ENCODE measurements around the gene CCDC27. TPM values are rescaled to one million over a fixed set of nuclear protein-coding genes. Genes with fewer than 3 reads are reported as not detected.

The CCDC27 gene
- total RNA-seq, 1 experiment from 2014 or later: 0.13 TPM

DNA sequence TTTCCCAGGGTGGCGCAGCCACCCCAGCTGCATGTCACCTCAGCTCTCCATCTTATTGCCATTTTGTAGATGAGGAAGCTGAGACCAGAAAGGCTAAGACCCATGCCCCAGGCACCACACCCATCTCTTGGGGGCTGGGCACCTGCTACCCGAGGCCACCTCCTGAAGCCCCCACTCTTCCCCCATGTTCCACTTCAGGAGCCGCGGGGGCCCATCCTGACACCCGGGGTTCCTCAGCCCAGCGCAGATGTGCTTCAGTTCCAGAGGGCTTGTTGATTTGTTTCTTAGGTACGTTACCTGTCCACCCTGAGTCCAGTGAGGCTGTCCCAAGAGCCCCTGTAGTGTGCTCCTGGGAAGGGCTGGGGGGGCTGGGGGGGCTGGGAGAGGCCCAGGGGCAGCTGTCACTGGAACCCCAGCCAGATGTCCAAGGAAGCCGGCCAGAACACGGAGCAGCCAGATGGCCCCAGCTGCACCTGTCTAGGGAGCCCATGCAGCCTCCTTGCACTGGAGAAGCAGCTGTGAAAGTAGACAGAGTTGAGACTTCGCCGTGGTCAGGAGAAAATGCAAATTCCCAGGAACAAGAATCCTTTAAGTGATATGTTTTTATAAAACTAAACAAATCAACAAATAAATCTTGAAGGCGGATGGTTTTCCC, 17.1 kb upstream of the CCDC27 start:
- ChIA-PET CTCF (interaction anchor here (0.6 to 1.6 kb wide), 2 partner anchors 11 to 17 kb away, joined by 4 to 8 read pairs; no protein-coding TSS in a partner anchor), POLR2A (no interaction called here)
- H3K9me3 Mint-ChIP-seq: no peaks in the 10 kb centered on the region

DNA sequence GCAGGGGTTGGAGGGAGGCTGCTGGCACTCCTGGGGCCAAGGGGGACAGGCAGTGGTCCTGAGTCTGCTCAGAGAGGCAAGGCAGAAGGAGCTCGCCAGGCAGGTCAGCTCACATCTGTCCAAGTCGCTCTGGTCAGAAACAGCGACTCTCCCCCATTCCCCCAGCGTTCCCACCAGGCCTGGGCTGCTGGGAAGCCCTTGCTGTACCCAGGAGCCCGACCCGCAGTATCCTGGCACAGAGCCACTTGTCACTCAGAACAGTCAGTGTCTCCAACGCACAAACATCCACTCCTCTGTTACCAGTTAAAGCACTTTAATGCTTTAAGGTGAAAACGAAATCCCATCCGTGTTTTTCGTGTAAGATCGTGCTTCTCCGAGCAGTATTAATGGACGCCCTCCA, 16.6 kb upstream of the CCDC27 start:
- Mint-ChIP-seq H3K4me3 (no peak overlapping the region), H3K27me3 (ENCODE audit: low read depth) (no peaks in the 10 kb centered on the region), H3K9me3 (no peaks in the 10 kb centered on the region), H3K27ac (no peak overlapping the region; the same call in 1 of the 2 replicates), H3K4me1 (peaks cover 10% of the 10 kb centered on the region; the same call in 1 of the 2 replicates), H3K36me3 (peaks cover 19% of the 10 kb centered on the region)
- no peak for ATAC-seq
- ChIA-PET POLR2A (no interaction called here), CTCF (interaction anchor here (1.6 kb wide), 1 partner anchor 11 kb away, joined by 8 read pairs; no protein-coding TSS in a partner anchor)
- DNase-seq (ENCODE audit: low spot score): no peak
- TF ChIP-seq ELF4 (CRISPR knock-in tag; IDR thresholded peaks at IDR 0.05; ENCODE audit: low read depth) (no peak), ZNF263 (CRISPR knock-in tag; IDR thresholded peaks at IDR 0.05; ENCODE audit: low read depth) (no peak)
- TF ChIP-seq, protein P1, sequence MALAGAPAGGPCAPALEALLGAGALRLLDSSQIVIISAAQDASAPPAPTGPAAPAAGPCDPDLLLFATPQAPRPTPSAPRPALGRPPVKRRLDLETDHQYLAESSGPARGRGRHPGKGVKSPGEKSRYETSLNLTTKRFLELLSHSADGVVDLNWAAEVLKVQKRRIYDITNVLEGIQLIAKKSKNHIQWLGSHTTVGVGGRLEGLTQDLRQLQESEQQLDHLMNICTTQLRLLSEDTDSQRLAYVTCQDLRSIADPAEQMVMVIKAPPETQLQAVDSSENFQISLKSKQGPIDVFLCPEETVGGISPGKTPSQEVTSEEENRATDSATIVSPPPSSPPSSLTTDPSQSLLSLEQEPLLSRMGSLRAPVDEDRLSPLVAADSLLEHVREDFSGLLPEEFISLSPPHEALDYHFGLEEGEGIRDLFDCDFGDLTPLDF (CRISPR knock-in tag; IDR thresholded peaks at IDR 0.05): no peak

More for the DNA sequence above, 17.1 kb upstream of the CCDC27 start:
- H3K4me1 Mint-ChIP-seq: peaks cover 10% of the 10 kb centered on the region; the same call in 1 of the 2 replicates
- H3K27ac Mint-ChIP-seq: no peak overlapping the region
- H3K4me3 Mint-ChIP-seq: no peak overlapping the region
- TF ChIP-seq, protein P2, sequence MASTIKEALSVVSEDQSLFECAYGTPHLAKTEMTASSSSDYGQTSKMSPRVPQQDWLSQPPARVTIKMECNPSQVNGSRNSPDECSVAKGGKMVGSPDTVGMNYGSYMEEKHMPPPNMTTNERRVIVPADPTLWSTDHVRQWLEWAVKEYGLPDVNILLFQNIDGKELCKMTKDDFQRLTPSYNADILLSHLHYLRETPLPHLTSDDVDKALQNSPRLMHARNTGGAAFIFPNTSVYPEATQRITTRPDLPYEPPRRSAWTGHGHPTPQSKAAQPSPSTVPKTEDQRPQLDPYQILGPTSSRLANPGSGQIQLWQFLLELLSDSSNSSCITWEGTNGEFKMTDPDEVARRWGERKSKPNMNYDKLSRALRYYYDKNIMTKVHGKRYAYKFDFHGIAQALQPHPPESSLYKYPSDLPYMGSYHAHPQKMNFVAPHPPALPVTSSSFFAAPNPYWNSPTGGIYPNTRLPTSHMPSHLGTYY (CRISPR knock-in tag; IDR thresholded peaks at IDR 0.05): no peak
- TF ChIP-seq RORB (CRISPR knock-in tag; IDR thresholded peaks at IDR 0.05): no peak
- TF ChIP-seq, protein P3, sequence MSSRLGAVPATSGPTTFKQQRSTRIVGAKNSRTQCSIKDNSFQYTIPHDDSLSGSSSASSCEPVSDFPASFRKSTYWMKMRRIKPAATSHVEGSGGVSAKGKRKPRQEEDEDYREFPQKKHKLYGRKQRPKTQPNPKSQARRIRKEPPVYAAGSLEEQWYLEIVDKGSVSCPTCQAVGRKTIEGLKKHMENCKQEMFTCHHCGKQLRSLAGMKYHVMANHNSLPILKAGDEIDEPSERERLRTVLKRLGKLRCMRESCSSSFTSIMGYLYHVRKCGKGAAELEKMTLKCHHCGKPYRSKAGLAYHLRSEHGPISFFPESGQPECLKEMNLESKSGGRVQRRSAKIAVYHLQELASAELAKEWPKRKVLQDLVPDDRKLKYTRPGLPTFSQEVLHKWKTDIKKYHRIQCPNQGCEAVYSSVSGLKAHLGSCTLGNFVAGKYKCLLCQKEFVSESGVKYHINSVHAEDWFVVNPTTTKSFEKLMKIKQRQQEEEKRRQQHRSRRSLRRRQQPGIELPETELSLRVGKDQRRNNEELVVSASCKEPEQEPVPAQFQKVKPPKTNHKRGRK (CRISPR knock-in tag; IDR thresholded peaks at IDR 0.05; ENCODE audit: borderline replicate concordance): no peak
- TF ChIP-seq, protein P4, sequence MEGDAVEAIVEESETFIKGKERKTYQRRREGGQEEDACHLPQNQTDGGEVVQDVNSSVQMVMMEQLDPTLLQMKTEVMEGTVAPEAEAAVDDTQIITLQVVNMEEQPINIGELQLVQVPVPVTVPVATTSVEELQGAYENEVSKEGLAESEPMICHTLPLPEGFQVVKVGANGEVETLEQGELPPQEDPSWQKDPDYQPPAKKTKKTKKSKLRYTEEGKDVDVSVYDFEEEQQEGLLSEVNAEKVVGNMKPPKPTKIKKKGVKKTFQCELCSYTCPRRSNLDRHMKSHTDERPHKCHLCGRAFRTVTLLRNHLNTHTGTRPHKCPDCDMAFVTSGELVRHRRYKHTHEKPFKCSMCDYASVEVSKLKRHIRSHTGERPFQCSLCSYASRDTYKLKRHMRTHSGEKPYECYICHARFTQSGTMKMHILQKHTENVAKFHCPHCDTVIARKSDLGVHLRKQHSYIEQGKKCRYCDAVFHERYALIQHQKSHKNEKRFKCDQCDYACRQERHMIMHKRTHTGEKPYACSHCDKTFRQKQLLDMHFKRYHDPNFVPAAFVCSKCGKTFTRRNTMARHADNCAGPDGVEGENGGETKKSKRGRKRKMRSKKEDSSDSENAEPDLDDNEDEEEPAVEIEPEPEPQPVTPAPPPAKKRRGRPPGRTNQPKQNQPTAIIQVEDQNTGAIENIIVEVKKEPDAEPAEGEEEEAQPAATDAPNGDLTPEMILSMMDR (IDR thresholded peaks at IDR 0.05): no peak
- TF ChIP-seq, protein P5, sequence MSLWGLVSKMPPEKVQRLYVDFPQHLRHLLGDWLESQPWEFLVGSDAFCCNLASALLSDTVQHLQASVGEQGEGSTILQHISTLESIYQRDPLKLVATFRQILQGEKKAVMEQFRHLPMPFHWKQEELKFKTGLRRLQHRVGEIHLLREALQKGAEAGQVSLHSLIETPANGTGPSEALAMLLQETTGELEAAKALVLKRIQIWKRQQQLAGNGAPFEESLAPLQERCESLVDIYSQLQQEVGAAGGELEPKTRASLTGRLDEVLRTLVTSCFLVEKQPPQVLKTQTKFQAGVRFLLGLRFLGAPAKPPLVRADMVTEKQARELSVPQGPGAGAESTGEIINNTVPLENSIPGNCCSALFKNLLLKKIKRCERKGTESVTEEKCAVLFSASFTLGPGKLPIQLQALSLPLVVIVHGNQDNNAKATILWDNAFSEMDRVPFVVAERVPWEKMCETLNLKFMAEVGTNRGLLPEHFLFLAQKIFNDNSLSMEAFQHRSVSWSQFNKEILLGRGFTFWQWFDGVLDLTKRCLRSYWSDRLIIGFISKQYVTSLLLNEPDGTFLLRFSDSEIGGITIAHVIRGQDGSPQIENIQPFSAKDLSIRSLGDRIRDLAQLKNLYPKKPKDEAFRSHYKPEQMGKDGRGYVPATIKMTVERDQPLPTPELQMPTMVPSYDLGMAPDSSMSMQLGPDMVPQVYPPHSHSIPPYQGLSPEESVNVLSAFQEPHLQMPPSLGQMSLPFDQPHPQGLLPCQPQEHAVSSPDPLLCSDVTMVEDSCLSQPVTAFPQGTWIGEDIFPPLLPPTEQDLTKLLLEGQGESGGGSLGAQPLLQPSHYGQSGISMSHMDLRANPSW (CRISPR knock-in tag; conservative IDR thresholded peaks at IDR 0.05; ENCODE audit: low read depth): no peak
- DNase-seq (ENCODE audit: low spot score): no peak
- peaks cover 19% of the 10 kb centered on the region for H3K36me3 Mint-ChIP-seq
- ATAC-seq: no peak
- no peaks in the 10 kb centered on the region for H3K27me3 Mint-ChIP-seq (ENCODE audit: low read depth)

DNA sequence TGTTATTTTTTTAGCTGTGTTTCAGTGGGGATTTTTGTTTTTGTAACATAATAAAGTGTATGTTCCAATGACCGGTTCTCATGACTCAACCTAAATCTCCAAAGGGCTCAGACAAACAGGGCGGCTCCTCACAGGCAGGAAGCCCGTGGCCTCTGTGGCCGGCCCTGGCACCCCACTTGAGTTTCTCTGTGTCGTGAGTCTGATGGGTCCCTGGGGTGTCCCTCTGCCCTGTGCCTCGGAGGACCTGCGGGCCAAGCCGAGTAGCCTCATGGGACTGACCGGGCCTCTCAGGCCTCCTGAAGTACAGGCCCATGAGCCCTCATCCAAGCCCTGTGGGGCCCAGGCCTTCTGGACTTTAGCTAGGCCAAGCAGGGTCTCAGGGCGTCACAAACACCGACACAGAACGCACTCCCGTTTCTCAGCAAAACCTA, 16.1 kb upstream of the CCDC27 start:
- H3K27ac Mint-ChIP-seq: no peak overlapping the region; the same call in 1 of the 2 replicates
- ATAC-seq (no peak), DNase-seq (ENCODE audit: low spot score) (no peak)
- H3K4me3 Mint-ChIP-seq: no peak overlapping the region
- ChIA-PET POLR2A (no interaction called here), CTCF (interaction anchor here (1.6 kb wide), 1 partner anchor 12 kb away, joined by 8 read pairs; no protein-coding TSS in a partner anchor)
- H3K36me3 Mint-ChIP-seq: peaks cover 21% of the 10 kb centered on the region
- TF ChIP-seq ZBTB21 (CRISPR knock-in tag; IDR thresholded peaks at IDR 0.05; ENCODE audit: borderline replicate concordance) (no peak), ZNF219 (CRISPR knock-in tag; IDR thresholded peaks at IDR 0.05; ENCODE audit: borderline replicate concordance) (no peak), TEAD1 (CRISPR knock-in tag; IDR thresholded peaks at IDR 0.05) (no peak), GRHL2 (CRISPR knock-in tag; IDR thresholded peaks at IDR 0.05; ENCODE audit: insufficient replicate concordance, severe bottlenecking) (no peak)
- TF ChIP-seq, protein P6, sequence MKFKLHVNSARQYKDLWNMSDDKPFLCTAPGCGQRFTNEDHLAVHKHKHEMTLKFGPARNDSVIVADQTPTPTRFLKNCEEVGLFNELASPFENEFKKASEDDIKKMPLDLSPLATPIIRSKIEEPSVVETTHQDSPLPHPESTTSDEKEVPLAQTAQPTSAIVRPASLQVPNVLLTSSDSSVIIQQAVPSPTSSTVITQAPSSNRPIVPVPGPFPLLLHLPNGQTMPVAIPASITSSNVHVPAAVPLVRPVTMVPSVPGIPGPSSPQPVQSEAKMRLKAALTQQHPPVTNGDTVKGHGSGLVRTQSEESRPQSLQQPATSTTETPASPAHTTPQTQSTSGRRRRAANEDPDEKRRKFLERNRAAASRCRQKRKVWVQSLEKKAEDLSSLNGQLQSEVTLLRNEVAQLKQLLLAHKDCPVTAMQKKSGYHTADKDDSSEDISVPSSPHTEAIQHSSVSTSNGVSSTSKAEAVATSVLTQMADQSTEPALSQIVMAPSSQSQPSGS (CRISPR knock-in tag; IDR thresholded peaks at IDR 0.05; ENCODE audit: borderline replicate concordance, low read depth): no peak
- TF ChIP-seq, protein P2 (CRISPR knock-in tag; IDR thresholded peaks at IDR 0.05): no peak
- H3K4me1 Mint-ChIP-seq: peaks cover 10% of the 10 kb centered on the region; the same call in 1 of the 2 replicates
- H3K27me3 Mint-ChIP-seq (ENCODE audit: low read depth): no peaks in the 10 kb centered on the region
- H3K9me3 Mint-ChIP-seq: no peaks in the 10 kb centered on the region
